IPS-18a (cell line): ENCODE results near the gene DESI2.

Source experiments
- H3K27ac ChIP-seq: one replicate; pipeline ENCODE4 v1.5.1; 2013; ENCODE audit warnings: low read length
- H3K27me3 ChIP-seq: one replicate; pipeline ENCODE4 v1.6.1; 2013; ENCODE audit warnings: mild to moderate bottlenecking, low read length; ENCODE audit not compliant: control insufficient read depth, insufficient read depth
- H3K36me3 ChIP-seq: one replicate; pipeline ENCODE4 v1.6.1; 2013; ENCODE audit warnings: low read depth, low read length; ENCODE audit not compliant: control insufficient read depth
- H3K4me1 ChIP-seq: one replicate; pipeline ENCODE4 v1.6.1; 2013; ENCODE audit warnings: low read depth, low read length; ENCODE audit not compliant: control insufficient read depth
- H3K4me3 ChIP-seq: one replicate; pipeline ENCODE4 v1.5.1; 2013; ENCODE audit warnings: low read length
- H3K9ac ChIP-seq: one replicate; pipeline ENCODE4 v1.6.1; 2013; ENCODE audit warnings: mild to moderate bottlenecking, low read length, moderate library complexity
- H3K9me3 ChIP-seq: one replicate; pipeline ENCODE4 v1.6.1; 2013; ENCODE audit warnings: low read depth, low read length; ENCODE audit not compliant: control insufficient read depth

Gene DESI2

GRCh38 chr1:244709476-244710368, 56.8 kb downstream of the DESI2 start:
- Histone ChIP-seq H3K4me3 (no peak overlapping the region), H3K27me3 (no peaks in the 10 kb centered on the region), H3K27ac (no peak overlapping the region), H3K9me3 (no peaks in the 10 kb centered on the region), H3K4me1 (no peaks in the 10 kb centered on the region), H3K9ac (no peak overlapping the region), H3K36me3 (peaks cover 12% of the 10 kb centered on the region)

DNA sequence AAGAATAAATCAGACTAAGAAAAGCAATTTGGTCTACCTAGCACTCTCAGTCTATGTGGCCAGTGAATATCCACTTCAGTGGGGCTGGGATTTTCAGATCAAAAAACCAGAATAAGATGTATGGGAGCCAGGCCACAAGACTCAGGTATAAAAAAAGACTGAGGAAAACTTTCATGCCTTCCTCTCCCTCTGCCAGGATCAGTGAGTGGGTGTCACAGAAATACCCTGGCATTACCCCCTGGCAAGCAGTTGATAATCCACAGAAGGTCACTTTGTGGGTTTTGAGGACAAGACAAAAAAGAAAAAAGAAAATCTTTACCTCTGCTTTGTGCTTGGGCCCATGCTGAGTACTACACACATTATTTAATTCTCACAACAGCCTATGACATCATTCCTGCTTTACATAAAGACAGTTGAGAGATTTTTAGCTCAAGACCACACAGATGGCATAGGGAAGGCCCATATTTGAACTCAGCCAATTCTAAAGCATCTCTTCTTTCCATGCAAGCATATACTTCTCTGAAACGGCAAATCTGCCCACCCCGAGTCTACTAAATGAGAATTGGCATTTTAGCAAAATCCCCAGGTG, 57.6 kb downstream of the DESI2 start:
- Histone ChIP-seq H3K9ac (no peak overlapping the region), H3K27ac (no peak overlapping the region), H3K4me1 (no peaks in the 10 kb centered on the region), H3K27me3 (no peaks in the 10 kb centered on the region), H3K36me3 (peaks cover 10% of the 10 kb centered on the region), H3K9me3 (no peaks in the 10 kb centered on the region), H3K4me3 (no peak overlapping the region)

GRCh38 chr1:244712669-244713068, 59.7 kb downstream of the DESI2 start:
- no peaks in the 10 kb centered on the region for H3K36me3 ChIP-seq
- H3K4me3 ChIP-seq, result no peak overlapping the region
- no peaks in the 10 kb centered on the region for H3K9me3 ChIP-seq
- no peak overlapping the region for H3K27ac ChIP-seq
- no peaks in the 10 kb centered on the region for H3K4me1 ChIP-seq
- no peaks in the 10 kb centered on the region for H3K27me3 ChIP-seq
- H3K9ac ChIP-seq, result no peak overlapping the region

DNA sequence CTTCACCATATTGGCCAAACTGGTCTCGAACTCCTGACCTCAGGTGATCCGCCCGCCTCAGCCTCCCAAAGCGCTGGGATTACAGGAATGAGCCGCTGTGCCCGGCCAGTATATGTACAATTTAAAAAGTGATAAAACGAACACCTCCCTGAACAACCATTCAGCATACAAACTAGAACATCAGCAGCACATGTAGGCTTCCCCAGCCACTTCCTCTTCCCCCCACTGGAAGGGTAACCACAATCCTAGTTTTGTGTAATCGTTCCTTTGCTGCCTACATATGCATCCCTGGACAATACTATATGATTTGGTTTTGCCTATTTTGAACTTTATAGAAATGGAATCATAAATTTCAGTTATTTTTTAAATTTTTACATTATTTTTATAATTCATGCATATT, 60.4 kb downstream of the DESI2 start:
- Histone ChIP-seq H3K4me3 (no peak overlapping the region), H3K27ac (no peak overlapping the region), H3K27me3 (no peaks in the 10 kb centered on the region), H3K9ac (no peak overlapping the region), H3K9me3 (no peaks in the 10 kb centered on the region), H3K4me1 (no peaks in the 10 kb centered on the region), H3K36me3 (no peaks in the 10 kb centered on the region)

DNA sequence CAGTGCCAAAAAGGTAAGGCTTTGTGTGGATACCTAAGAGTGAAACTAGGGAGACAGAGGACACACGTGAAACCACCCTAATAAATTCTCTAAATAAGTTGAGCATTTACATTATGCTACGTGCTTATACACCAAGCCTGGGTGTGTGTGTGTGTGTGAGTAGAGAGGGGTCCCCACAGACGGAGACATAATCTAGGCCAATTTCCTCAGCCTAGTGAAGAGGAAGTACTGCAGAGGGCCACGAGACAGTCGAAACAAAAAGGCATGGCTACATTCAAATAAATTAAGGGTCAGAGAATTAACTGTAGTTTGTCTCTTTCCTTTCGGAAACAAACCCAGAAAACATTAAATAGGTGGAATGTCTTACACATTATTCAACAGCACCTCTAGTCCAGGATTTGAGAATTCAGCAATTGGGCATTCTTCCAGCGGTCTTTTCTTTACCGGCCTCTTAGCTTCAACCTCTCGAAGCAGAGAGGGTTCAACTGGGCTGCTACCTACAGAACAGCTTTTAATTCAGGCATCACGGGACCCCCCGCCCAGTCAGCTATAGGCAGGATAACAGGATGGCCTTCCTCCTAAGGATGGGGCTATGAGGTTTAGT, 75.0 kb downstream of the DESI2 start:
- Histone ChIP-seq H3K9ac (no peak overlapping the region), H3K36me3 (no peaks in the 10 kb centered on the region), H3K27ac (no peak overlapping the region), H3K4me1 (peaks cover 12% of the 10 kb centered on the region), H3K9me3 (no peaks in the 10 kb centered on the region), H3K4me3 (no peak overlapping the region), H3K27me3 (peaks cover 21% of the 10 kb centered on the region)

- Histone ChIP-seq H3K9me3 (no peaks in the 10 kb centered on the region), H3K9ac (peak overlapping the region; percentile 38), H3K4me3 (peak overlapping the region; percentile 48), H3K36me3 (no peaks in the 10 kb centered on the region), H3K27me3 (peaks cover 21% of the 10 kb centered on the region), H3K27ac (no peak overlapping the region), H3K4me1 (peaks cover 12% of the 10 kb centered on the region)
Observed at GRCh38 chr1:244730153-244730933, 77.4 kb downstream of the DESI2 start.

- peak overlapping the region; percentile 1 for H3K4me3 ChIP-seq
- peak overlapping the region; percentile 26 for H3K9ac ChIP-seq
- no peaks in the 10 kb centered on the region for H3K36me3 ChIP-seq
- peaks cover 12% of the 10 kb centered on the region for H3K4me1 ChIP-seq
- peaks cover 21% of the 10 kb centered on the region for H3K27me3 ChIP-seq
- no peaks in the 10 kb centered on the region for H3K9me3 ChIP-seq
- no peak overlapping the region for H3K27ac ChIP-seq
Observed at GRCh38 chr1:244730934-244731434, 78.1 kb downstream of the DESI2 start.

DNA sequence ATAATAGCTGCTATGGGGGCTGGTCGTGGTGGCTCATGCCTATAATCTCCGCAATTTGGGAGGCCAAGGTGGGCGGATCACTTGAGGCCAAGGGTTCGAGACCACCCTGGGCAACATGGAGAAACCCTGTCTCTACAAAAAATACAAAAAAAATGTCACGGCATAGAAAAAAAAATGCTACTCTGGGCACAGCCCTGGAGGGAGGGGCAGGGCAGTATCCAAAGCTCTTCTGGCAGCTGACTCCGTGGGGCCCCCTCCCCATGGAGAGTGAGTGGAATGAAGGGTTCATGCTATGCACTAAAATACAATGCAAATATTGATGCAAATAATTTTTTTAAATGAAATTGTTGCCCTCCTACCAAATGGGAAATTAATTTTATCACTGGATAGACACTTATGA, 78.7 kb downstream of the DESI2 start:
- Histone ChIP-seq H3K27ac (no peak overlapping the region), H3K9ac (no peak overlapping the region), H3K27me3 (peaks cover 21% of the 10 kb centered on the region), H3K36me3 (no peaks in the 10 kb centered on the region), H3K9me3 (no peaks in the 10 kb centered on the region), H3K4me3 (no peak overlapping the region), H3K4me1 (peaks cover 16% of the 10 kb centered on the region)

GRCh38 chr1:244732851-244733450, 80.0 kb downstream of the DESI2 start:
- Histone ChIP-seq H3K4me1 (peaks cover 20% of the 10 kb centered on the region), H3K27me3 (peaks cover 21% of the 10 kb centered on the region), H3K9ac (no peak overlapping the region), H3K9me3 (no peaks in the 10 kb centered on the region), H3K4me3 (no peak overlapping the region), H3K36me3 (no peaks in the 10 kb centered on the region), H3K27ac (no peak overlapping the region)

DNA sequence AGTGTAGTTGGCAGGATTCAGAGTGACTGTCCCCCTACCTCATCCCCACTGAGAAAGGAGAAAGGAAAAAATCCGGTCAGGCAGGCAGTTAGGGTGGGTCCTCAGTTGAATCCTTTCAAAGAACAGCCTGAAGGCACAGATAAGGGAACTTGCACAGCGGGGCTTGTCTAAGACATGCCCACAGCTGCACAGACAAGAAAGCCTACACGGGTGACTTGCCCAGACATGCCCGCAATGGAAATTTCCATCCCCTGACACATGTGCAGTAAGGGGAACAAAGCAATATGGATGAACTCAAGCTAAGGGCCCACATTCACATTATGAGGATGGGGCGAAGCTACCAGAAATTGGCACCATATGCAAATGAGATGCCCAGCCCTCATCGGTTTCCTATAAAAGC, 82.5 kb downstream of the DESI2 start:
- Histone ChIP-seq H3K27me3 (peaks cover 9% of the 10 kb centered on the region), H3K4me1 (peaks cover 11% of the 10 kb centered on the region), H3K9me3 (no peaks in the 10 kb centered on the region), H3K27ac (peak overlapping the region; percentile 7), H3K9ac (no peak overlapping the region), H3K36me3 (no peaks in the 10 kb centered on the region), H3K4me3 (no peak overlapping the region)
